Kidney (tissue), 14 donors: ENCODE results near the gene PTGDR2. TPM values are rescaled to one million over a fixed set of nuclear protein-coding genes. Genes with fewer than 3 reads are reported as not detected.

Experiments
- DNase-seq, 5 donors: peaks; one replicate each; pipeline ENCODE4 v3.0.0-alpha.2; 2013 to 2020
- FAIRE-seq: peaks from 2 replicates; lab custom pipeline; 2012; peaks lifted over from hg19 to GRCh38; lab: Jason Lieb, UNC
- H3K27ac ChIP-seq, 2 donors: one replicate each; pipeline ENCODE4 v1.7.0; 2013; ENCODE audit warnings: low read depth in 2 of 2, low read length in 2 of 2, inconsistent platforms in 1 of 2
- H3K27me3 ChIP-seq: one replicate; pipeline ENCODE4 v1.7.1; 2013; ENCODE audit warnings: low read length, inconsistent platforms; ENCODE audit not compliant: control insufficient read depth, insufficient read depth
- H3K36me3 ChIP-seq, 3 donors: one replicate each; pipeline versions ENCODE4 v1.7.0 to v1.7.1; 2013; ENCODE audit warnings: low read length in 3 of 3, control low read depth in 1 of 3, inconsistent platforms in 1 of 3; ENCODE audit not compliant: insufficient read depth in 3 of 3, control insufficient read depth in 2 of 3
- H3K4me1 ChIP-seq, 3 donors: one replicate each; pipeline versions ENCODE4 v1.7.0 to v1.7.1; 2013; ENCODE audit warnings: low read length in 3 of 3, inconsistent platforms in 1 of 3, low read depth in 1 of 3; ENCODE audit not compliant: control insufficient read depth in 2 of 3, insufficient read depth in 2 of 3
- H3K4me3 ChIP-seq, 3 donors: one replicate each; pipeline versions ENCODE4 v1.7.0 to v1.8.1; 2013; ENCODE audit warnings: low read length in 3 of 3, control low read depth in 1 of 3, inconsistent platforms in 1 of 3
- H3K9ac ChIP-seq, 3 donors: one replicate each; pipeline versions ENCODE4 v1.7.0 to v1.7.1; 2013; ENCODE audit warnings: low read length in 3 of 3, control low read depth in 1 of 3, inconsistent platforms in 1 of 3
- H3K9me3 ChIP-seq, 3 donors: one replicate each; pipeline versions ENCODE4 v1.7.0 to v1.7.1; 2013; ENCODE audit warnings: low read length in 3 of 3, control low read depth in 1 of 3, inconsistent platforms in 1 of 3; ENCODE audit not compliant: control insufficient read depth in 2 of 3, insufficient read depth in 1 of 3
- intact Hi-C: fragments of 100-400 bp; cut with DNase I; formaldehyde crosslinking; loops from one replicate; pipeline ENCODE4 v1.11.1; 2022
- polyA plus RNA-seq: library from polyadenylated mRNA; stranded (reverse); fragments of 350-450 nt; fragmentation: Illumina TruSeq; extraction: RNeasy Lipid Tissue Mini Kit (QIAGEN cat#74804); gene quantifications from one replicate; pipeline ENCODE4 v1.2.3, GENCODE V29; 2014; ENCODE audit warnings: low read depth, low replicate concordance; ENCODE audit not compliant: insufficient read depth
- total RNA-seq: library from RNA; stranded (reverse); fragmentation: NEBNext Ultra II Directional; extraction: Animal tissue kit (Norgen Biotek cat#: 25700); gene quantifications from one replicate; pipeline ENCODE4 v1.2.1, GENCODE V29; 2021
- TF ChIP-seq, protein P1 (sequence below): IDR thresholded peaks from 3 replicates; pipeline ENCODE4 v1.5.1; 2012; ENCODE audit warnings: mild to moderate bottlenecking, moderate library complexity, borderline replicate concordance; ENCODE audit not compliant: insufficient read depth; ENCODE audit errors: extremely low read depth
- donor health status: control.
- donor health status: control.
- donor health status: control.
- donor health status: control.
- donor health status: control.
- donor health status: DM: yes; HTN: yes; CAD: no.
- donor health status: Normal renal cell carcinoma (clear cell type).

PTGDR2 gene
- total and polyA plus RNA-seq, 2 donors from 2014 or later, result 0.16 TPM; not detected in 1

DNA sequence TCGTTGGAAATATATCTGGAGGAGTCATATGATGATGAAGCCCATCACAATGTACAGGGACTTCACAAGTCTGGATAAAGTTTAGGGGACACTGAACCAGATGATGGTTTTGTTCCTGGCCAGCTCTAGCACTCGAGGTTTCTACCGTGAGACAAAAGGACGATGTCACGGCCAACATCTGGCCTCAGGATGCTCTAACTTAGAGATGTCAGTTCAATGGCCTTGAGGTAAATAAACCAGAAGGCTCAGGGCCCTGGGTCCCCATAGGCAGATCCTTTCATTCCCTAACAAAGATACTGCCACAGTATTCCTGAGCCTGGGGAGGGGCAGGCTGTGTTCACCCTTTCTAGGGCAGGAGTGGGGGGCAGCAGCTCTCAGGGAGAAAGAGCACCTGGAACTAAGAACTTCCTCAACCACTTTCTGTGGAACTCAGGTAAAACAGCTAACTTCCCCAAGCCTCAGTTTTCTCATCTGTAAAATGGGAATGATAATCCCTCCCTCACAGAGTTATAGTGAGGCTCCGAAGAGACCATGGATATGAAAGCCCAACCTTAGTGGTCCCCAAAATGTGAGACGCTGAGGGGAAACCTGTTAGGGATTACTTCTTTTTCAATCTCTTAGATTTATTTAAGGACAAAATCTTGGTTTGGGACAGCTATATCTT is 52.3 kb downstream of the PTGDR2 start:
- no peak overlapping the region for H3K9ac ChIP-seq
- FAIRE-seq (no peak), DNase-seq (peak in 1 of 5 donors; percentile 26)
- intact Hi-C loops, result no loop called here
- H3K27me3 ChIP-seq, result no peaks in the 10 kb centered on the region
- TF ChIP-seq, protein P1, sequence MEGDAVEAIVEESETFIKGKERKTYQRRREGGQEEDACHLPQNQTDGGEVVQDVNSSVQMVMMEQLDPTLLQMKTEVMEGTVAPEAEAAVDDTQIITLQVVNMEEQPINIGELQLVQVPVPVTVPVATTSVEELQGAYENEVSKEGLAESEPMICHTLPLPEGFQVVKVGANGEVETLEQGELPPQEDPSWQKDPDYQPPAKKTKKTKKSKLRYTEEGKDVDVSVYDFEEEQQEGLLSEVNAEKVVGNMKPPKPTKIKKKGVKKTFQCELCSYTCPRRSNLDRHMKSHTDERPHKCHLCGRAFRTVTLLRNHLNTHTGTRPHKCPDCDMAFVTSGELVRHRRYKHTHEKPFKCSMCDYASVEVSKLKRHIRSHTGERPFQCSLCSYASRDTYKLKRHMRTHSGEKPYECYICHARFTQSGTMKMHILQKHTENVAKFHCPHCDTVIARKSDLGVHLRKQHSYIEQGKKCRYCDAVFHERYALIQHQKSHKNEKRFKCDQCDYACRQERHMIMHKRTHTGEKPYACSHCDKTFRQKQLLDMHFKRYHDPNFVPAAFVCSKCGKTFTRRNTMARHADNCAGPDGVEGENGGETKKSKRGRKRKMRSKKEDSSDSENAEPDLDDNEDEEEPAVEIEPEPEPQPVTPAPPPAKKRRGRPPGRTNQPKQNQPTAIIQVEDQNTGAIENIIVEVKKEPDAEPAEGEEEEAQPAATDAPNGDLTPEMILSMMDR, result no peak
- H3K4me3 ChIP-seq, result no peak overlapping the region
- no peaks in the 10 kb centered on the region for H3K9me3 ChIP-seq
- H3K27ac ChIP-seq, result no peak overlapping the region
- no peaks in the 10 kb centered on the region for H3K36me3 ChIP-seq
- H3K4me1 ChIP-seq, result no peaks in the 10 kb centered on the region

DNA sequence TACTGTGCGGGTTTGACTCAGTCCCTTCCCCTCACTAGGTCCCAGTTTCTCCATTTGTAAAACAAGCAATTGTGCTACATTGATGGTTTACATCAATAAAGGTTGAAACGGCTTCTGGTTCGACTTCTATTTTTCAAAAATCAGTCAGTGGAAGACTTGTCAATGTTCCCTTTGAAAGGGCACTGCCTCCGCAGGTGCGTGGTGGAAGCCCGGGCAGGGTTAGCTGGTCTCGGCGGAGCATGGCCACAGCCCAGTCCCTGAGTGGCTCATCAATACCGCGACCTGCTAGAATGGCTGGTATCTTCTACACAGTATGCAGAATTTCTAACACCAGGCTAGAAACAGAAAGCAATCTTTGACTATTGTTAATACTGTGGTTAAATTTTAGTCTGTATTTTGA is 54.6 kb downstream of the PTGDR2 start:
- no peak overlapping the region for H3K4me3 ChIP-seq
- H3K27me3 ChIP-seq, result no peaks in the 10 kb centered on the region
- H3K36me3 ChIP-seq, result no peaks in the 10 kb centered on the region
- no peaks in the 10 kb centered on the region for H3K4me1 ChIP-seq
- FAIRE-seq, result no peak
- TF ChIP-seq, protein P1, result no peak
- intact Hi-C loops, result no loop called here
- peak in 1 of 5 donors; percentile 19 for DNase-seq
- no peak overlapping the region for H3K27ac ChIP-seq
- no peaks in the 10 kb centered on the region for H3K9me3 ChIP-seq
- H3K9ac ChIP-seq, result no peak overlapping the region

Other genes with a start within 250 kb of the PTGDR2 start
- not detected for gene MS4A8, start 156.3 kb downstream of the PTGDR2 start, total RNA-seq
- gene MS4A8, start 156.3 kb downstream of the PTGDR2 start, polyA plus RNA-seq, result 0.67 TPM
- gene MS4A18, start 131.2 kb downstream of the PTGDR2 start, total RNA-seq, result not detected
- not detected for gene MS4A18, start 131.2 kb downstream of the PTGDR2 start, polyA plus RNA-seq
- gene MS4A15, start 99.1 kb downstream of the PTGDR2 start, total RNA-seq, result not detected
- gene MS4A15, start 99.1 kb downstream of the PTGDR2 start, polyA plus RNA-seq, result not detected
- not detected for gene MS4A10, start 70.6 kb downstream of the PTGDR2 start, total RNA-seq
- 1.1 TPM for gene MS4A10, start 70.6 kb downstream of the PTGDR2 start, polyA plus RNA-seq
- 18.9 TPM for gene CCDC86, start 13.8 kb downstream of the PTGDR2 start, total RNA-seq
- 15.9 TPM for gene CCDC86, start 13.8 kb downstream of the PTGDR2 start, polyA plus RNA-seq
- not detected for gene ZP1, start 11.6 kb upstream of the PTGDR2 start, total RNA-seq
- gene ZP1, start 11.6 kb upstream of the PTGDR2 start, polyA plus RNA-seq, result not detected
- gene PRPF19, start 50.6 kb upstream of the PTGDR2 start, total RNA-seq, result 72.1 TPM
- gene PRPF19, start 50.6 kb upstream of the PTGDR2 start, polyA plus RNA-seq, result 70.7 TPM
- 130 TPM for gene TMEM109, start 58.2 kb upstream of the PTGDR2 start, total RNA-seq
- 139 TPM for gene TMEM109, start 58.2 kb upstream of the PTGDR2 start, polyA plus RNA-seq
- gene TMEM132A, start 68.5 kb upstream of the PTGDR2 start, total RNA-seq, result 19.1 TPM
- gene TMEM132A, start 68.5 kb upstream of the PTGDR2 start, polyA plus RNA-seq, result 17.2 TPM
- 27.0 TPM for gene SLC15A3, start 96.2 kb upstream of the PTGDR2 start, total RNA-seq
- 26.6 TPM for gene SLC15A3, start 96.2 kb upstream of the PTGDR2 start, polyA plus RNA-seq
- 6.7 TPM for gene CD6, start 115.7 kb upstream of the PTGDR2 start, total RNA-seq
- 0.24 TPM for gene CD6, start 115.7 kb upstream of the PTGDR2 start, polyA plus RNA-seq
- gene CD5, start 246.5 kb upstream of the PTGDR2 start, total RNA-seq, result 2.9 TPM
- 0.26 TPM for gene CD5, start 246.5 kb upstream of the PTGDR2 start, polyA plus RNA-seq